H4 (cell line): ENCODE data around the gene TMEM258. TPM values are rescaled to one million over a fixed set of nuclear protein-coding genes. Genes with fewer than 3 reads are reported as not detected.
A peak's percentile ranks its signal among the peaks of the same experiment; 100 is the strongest.

Experiments
- DNase-seq: peaks from one replicate; pipeline ENCODE4 v3.0.0-alpha.2; 2015; ENCODE audit warnings: low spot score
- total RNA-seq: library from RNA; depleted of rRNA; stranded (reverse); fragments of >200 nt; shearing (Covaris generic); gene quantifications from 2 replicates; pipeline ENCODE4 v1.2.3, GENCODE V29; 2014

TMEM258 gene
- total RNA-seq, 1 experiment from 2014 or later = 133 TPM

- no peak for DNase-seq
These were observed 34.7 kb upstream of the TMEM258 start for GRCh38 chr11:61826930-61827570.

DNA sequence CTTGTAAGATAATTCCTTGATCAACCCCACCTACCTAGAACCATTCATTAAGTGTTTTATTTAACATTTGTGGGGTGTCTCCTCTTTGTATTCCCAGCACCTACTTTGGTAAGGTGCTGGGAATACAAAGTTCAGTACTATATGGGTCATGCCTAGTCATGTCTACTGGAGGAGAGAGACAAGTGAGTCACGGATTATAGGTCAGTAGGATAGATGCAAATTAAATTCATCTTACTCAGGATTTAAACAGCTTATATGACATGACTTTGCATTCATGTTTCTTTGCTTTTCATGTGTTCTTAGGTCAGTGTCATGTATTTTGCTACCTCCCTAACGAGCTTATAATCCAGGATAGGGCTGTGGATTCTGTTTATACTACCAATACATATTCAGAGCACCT is 27.8 kb upstream of the TMEM258 start:
- DNase-seq = no peak

DNA sequence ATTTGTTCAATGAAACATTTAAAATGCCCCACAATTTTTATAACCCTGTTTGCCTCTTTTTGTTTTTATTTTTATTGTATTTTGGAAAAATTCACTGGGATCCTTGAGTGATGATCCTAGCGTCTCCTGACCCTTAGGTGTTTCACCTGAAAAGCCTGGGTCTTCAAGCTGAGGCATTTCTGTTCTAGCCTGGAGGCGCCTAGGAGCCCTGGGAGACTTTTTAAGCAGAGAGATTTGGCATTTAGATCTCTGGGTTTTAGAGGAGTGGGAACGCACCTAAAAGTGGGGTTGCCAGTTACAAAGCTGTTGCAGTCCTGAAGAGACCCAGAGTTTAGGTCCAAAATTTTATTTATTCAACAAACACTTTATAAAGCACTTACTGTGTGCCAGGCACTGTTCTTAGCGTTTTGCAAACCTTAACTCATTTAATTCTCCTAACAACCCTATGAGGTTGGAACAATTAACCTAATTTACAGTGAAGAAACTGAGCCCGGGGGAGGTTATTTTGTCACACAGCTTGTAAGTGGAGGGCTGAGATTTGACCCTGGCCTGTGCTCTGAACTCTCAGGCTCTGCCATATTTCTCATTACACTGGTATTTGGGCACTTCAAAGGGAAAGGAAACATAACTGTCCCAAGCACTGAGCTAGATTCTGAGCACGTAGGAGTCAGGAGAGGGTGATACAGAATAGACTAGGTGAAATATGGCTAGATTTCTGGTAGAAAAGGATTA is 25.2 kb upstream of the TMEM258 start:
- no peak for DNase-seq

GRCh38 chr11:61816736-61817455 is 24.5 kb upstream of the TMEM258 start, which contains the start of gene FADS1:
Gene FADS1, minus strand, starts transcription at chr11:61817003. Its CDS starts 74 bp downstream, at chr11:61816929.
- DNase-seq = peak; percentile 93

DNA sequence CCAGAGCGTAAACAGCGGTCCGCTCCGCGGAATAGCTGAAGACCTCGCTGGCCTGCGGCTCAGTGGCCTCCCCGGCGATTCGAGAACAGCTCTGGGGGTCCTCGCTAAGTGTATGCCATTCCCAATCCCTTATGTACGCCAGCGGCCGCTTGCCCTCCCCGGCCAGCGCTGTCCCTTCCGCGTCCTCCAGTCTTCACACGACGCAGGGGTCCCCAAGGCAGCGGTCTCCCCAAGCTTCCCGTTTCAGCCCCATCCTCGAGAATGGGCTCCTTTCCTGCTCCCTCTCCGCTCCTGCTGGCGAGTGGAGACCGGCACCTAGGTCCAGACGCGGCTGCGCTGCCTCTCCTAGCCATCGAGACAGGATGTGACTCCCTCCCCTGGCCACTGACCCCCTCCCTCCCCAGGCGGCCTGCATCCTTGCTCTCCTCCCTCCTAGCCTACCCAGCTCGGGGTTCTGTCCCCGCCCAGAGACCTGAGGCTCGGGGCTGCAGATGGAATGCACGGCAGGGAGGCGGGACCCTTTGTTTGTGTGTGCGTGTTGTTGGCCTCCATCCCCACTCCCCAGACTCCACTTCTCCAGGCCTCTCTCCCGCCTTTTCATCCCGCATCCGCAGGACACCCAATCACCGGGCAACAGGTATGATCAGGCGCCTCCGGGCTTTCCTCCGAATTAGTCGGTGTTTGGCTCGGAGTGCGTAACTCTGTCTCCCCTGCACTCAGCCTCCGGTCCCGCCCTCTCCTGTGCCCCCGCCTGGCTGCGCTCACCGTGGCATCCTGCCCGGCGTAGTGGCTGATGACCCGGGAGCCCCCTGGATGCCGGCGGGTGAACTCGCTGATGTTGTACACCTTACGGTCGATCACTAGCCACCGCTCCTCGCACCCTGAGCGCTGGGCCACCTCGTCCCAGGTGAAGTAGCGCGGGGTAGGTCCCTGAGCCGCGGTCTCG is 23.7 kb upstream of the TMEM258 start:
- DNase-seq = peak; percentile 72

DNA sequence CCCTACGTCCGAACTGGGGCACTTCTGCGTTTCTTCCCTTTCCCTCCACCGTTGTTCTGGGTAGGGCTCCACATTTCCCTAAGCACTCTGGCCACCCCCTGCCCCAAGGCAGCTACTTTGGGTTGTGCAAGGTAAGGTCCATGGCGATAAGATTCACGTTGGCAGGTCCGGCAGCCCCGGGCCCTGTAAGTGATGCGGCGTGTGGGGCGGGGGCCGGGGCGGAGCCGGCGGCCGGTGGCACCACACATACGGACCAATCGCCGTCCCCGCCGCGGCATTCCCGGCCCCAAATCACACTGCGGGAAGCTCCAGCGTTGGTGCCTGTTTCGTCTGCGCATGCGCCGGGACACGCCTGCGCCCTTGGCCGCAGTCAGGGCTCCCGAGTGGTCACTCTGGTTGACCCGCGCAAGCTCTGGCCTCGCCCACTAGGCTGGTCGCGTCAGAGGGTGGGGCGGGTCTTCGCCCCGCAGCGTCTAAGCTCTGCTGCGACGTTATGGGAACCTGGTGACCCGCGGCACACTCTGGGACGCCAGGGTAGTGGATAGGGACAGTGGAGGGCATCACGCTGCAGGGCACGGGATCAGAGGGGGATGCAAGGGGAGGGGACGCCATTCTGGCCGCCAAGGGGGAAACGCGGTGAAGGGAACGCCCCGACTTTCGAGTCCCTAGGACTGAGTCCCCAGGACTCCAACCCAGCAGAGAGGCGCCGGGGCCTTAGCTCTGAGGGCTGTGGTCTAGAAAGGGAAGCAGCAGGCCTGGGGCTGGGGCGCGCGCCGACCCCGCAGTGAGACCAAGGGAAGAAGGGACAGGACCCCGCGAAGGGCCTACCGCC is 22.8 kb upstream of the TMEM258 start:
- DNase-seq = peak; percentile 78

GRCh38 chr11:61814247-61814957 is 22.0 kb upstream of the TMEM258 start:
- DNase-seq = no peak

DNA sequence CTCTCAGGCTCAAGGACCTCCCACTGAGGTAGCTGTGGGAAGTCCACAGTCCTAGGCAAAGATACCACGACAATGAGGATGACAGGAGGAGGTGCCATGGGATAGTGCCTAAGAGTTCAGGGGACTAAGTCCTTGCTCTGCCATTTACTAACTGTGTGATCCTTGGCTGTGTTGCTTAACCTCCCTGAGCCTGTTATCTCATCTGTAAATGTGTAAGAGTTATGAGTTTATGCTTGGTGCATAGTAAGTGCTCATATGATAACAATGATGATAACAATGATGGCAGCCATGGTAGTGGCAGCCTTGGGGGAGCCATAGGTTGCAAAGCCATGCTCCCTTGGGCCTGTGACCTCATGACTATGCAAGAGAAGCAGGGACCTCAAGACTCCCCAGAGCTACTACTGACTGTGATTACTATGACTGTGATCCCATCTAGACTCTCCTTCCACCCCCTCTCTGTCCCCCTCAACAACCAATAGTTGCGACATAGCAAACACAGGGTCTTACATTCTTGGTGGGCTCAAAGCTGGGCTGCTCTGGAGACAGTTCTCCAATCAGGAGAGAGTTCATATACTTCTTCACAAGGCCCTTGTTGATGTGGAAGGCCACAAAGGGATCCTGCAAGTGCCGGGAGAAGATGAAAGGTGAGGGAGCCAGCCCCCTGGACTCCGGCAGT is 20.5 kb upstream of the TMEM258 start:
- no peak for DNase-seq

- DNase-seq = no peak
These were observed 19.4 kb upstream of the TMEM258 start for GRCh38 chr11:61811831-61812230.

DNA sequence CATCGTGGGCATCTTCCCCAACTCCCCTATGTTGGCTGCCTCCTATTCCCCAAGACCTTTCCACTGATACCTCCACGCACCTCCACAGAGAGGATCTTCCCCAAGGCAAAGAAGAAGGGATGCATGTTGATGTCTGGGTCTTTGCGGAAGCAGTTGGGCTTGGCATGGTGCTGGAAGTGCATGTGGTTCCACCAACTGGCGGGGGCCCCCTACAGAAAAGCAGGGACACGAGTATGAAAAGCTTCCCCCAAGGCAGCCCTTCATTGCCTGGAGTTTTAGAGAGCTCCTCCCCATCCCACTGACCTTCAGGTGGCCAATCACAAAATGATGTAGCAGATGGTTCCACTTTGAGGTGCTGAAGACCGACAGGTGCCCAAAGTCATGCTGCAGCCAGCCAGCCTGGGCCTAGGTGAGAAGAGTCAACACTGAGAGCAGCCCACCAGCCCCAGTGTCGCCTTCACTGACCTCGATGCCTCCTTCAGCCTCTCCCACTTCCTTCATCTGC is 18.3 kb upstream of the TMEM258 start:
- no peak for DNase-seq

GRCh38 chr11:61806785-61807184 is 14.4 kb upstream of the TMEM258 start:
- no peak for DNase-seq

GRCh38 chr11:61805146-61805545 is 12.7 kb upstream of the TMEM258 start:
- no peak for DNase-seq

DNA sequence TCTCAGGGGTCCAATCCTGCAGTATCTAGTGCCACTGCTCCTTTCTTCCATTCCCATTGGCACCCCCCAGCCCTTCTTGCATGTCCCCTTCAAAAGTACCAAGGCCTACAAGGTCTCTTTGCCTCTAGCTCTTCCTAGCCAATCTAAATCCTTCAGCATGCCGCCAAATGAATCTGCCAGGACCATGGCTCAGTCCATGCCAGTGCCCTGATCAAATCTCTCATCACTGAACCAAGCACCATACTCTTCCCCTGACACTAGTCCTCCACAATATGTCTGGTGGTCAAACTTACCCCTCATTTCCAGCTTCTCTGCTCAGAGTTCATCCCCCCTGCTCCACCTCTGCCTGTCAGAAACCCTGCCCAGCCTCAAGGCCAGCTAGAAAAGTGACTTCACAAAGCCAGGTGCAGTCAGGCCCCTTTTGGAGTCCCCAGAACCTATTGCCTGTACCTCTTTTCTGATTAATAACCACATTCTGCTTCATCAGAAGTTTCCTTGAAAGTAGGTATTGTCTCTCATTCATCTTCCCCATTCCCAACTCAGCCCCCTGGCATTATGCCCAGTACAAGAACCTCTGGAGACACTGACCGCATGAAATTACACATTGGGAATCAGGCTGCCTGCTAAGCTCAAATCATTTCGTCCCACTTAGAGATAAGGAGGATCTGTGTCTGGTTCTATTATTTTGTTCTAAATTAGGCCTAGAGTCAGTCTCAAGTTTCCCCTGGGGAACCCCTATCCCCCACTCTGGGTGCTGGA is 11.7 kb upstream of the TMEM258 start:
- no peak for DNase-seq

- DNase-seq = no peak
These were observed 10.2 kb upstream of the TMEM258 start for GRCh38 chr11:61802605-61803004.

GRCh38 chr11:61800331-61801281 is 8.2 kb upstream of the TMEM258 start:
- DNase-seq = no peak

DNA sequence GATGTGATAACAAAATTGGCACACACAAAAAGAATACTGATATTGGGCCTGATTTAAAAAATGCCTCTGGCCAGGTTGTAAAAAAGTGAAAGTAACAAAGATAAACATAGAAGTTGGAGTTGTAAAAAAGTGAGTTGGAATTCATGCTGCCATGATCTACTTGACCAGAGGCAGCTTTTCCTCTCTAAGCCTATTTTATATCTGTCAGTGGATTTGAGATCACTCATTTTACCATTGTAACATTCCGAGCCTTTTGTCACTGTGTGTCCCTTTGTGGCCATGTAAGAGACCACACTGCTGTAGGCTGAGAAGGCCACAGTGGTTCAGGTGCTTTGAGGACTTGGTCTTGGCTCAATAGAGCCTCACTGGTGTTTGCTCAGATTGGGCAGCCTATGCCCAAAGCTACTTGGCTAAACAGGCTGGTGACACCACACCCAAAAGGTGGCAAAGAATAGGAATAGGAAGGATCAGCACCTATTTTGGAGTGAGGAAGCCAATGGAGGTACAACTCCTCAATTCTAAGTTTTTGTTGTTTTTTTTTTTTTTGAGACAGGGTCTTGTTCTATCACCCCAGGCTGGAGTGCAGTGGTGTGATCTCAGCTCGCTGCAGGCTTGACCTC is 7.4 kb upstream of the TMEM258 start:
- no peak for DNase-seq
